Effector memory CD8-positive, alpha-beta T cell (primary cell): ENCODE measurements around the gene PCDHGB7.
A peak's percentile ranks its signal among the peaks of the same experiment; 100 is the strongest.
"Not testable (repeated sequence)": the region's sequence is repeated elsewhere in the genome, so short reads cannot be mapped to it uniquely, and the experiment has no call there.

Source experiments
- ATAC-seq: fragments of 150-1000 bp; cut with Tn5 transposase; replicated peaks from 2 replicates; pipeline ENCODE4 v1.10.0; 2021; ENCODE audit warnings: mild to moderate bottlenecking, moderate library complexity
- DNase-seq, 3 experiments: peaks; one replicate each; pipeline ENCODE4 v3.0.0; 2021
- H3K27ac Mint-ChIP-seq, 2 donors: one replicate each; pipeline ENCODE4 v1.8.0; 2022; ENCODE audit warnings: mild to moderate bottlenecking in 2 of 2, mixed read lengths in 2 of 2, moderate library complexity in 2 of 2
- H3K27me3 Mint-ChIP-seq, 2 donors: one replicate each; pipeline ENCODE4 v1.8.0; 2022; ENCODE audit warnings: mixed read lengths in 2 of 2
- H3K36me3 Mint-ChIP-seq: one replicate; pipeline ENCODE4 v1.8.0; 2022; ENCODE audit warnings: mild to moderate bottlenecking, moderate library complexity, mixed read lengths; ENCODE audit not compliant: insufficient read depth
- H3K4me1 Mint-ChIP-seq, 2 donors: one replicate each; pipeline ENCODE4 v1.8.0; 2022; ENCODE audit warnings: low read depth in 2 of 2, mixed read lengths in 2 of 2
- H3K4me3 Mint-ChIP-seq, 2 donors: one replicate each; pipeline ENCODE4 v1.8.0; 2022; ENCODE audit warnings: mild to moderate bottlenecking in 2 of 2, mixed read lengths in 2 of 2, moderate library complexity in 2 of 2
- H3K9me3 Mint-ChIP-seq, 2 donors: one replicate each; pipeline ENCODE4 v1.8.0; 2022; ENCODE audit warnings: mixed read lengths in 2 of 2

PCDHGB7 gene

DNA sequence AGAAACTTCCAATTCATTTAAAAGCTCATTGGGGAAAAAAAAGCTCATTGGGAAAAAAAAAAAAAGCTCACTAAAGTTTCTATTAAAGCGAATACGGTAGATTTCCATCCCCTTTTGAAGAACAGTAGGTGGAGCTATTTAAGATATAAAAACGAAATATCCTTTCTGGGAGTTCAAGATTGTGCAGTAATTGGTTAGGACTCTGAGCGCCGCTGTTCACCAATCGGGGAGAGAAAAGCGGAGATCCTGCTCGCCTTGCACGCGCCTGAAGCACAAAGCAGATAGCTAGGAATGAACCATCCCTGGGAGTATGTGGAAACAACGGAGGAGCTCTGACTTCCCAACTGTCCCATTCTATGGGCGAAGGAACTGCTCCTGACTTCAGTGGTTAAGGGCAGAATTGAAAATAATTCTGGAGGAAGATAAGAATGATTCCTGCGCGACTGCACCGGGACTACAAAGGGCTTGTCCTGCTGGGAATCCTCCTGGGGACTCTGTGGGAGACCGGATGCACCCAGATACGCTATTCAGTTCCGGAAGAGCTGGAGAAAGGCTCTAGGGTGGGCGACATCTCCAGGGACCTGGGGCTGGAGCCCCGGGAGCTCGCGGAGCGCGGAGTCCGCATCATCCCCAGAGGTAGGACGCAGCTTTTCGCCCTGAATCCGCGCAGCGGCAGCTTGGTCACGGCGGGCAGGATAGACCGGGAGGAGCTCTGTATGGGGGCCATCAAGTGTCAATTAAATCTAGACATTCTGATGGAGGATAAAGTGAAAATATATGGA lies 13.0 kb downstream of the PCDHGB7 start, which contains the start of gene PCDHGA12:
TSS of gene PCDHGA12 (plus strand) at position 176 of the 782 bp plus-strand sequence. CDS start at position 429, 253 bp downstream.
- Mint-ChIP-seq H3K4me3 (peak within 1 kb of the TSS; percentile 72 to 73), H3K27me3 (peaks cover 60 to 86% of the 10 kb centered on the region in 2 donors), H3K9me3 (peaks cover 8 to 15% of the 10 kb centered on the region in 2 donors), H3K27ac (no peak within 1 kb of the TSS), H3K4me1 (peaks cover 8 to 9% of the 10 kb centered on the region in 2 donors), H3K36me3 (peaks cover 8% of the 10 kb centered on the region)
- ATAC-seq (peak; percentile 29), DNase-seq (no peak)

DNA sequence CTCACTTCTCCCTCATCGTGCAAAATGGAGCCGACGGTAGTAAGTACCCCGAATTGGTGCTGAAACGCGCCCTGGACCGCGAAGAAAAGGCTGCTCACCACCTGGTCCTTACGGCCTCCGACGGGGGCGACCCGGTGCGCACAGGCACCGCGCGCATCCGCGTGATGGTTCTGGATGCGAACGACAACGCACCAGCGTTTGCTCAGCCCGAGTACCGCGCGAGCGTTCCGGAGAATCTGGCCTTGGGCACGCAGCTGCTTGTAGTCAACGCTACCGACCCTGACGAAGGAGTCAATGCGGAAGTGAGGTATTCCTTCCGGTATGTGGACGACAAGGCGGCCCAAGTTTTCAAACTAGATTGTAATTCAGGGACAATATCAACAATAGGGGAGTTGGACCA lies 13.8 kb downstream of the PCDHGB7 start:
- Mint-ChIP-seq H3K27ac (no peak overlapping the region), H3K4me3 (peak overlapping the region in 1 of 2 donors; percentile 72), H3K4me1 (peaks cover 8 to 9% of the 10 kb centered on the region in 2 donors), H3K9me3 (peaks cover 8 to 15% of the 10 kb centered on the region in 2 donors), H3K27me3 (peaks cover 55 to 85% of the 10 kb centered on the region in 2 donors), H3K36me3 (peaks cover 8% of the 10 kb centered on the region)
- DNase-seq (no peak), ATAC-seq (no peak)

DNA sequence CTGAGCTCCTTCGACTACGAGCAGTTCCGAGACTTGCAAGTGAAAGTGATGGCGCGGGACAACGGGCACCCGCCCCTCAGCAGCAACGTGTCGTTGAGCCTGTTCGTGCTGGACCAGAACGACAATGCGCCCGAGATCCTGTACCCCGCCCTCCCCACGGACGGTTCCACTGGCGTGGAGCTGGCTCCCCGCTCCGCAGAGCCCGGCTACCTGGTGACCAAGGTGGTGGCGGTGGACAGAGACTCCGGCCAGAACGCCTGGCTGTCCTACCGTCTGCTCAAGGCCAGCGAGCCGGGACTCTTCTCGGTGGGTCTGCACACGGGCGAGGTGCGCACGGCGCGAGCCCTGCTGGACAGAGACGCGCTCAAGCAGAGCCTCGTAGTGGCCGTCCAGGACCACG lies 14.8 kb downstream of the PCDHGB7 start:
- H3K36me3 Mint-ChIP-seq, H3K4me1 Mint-ChIP-seq, H3K27ac Mint-ChIP-seq, ATAC-seq, DNase-seq: not testable (repeated sequence)
- Mint-ChIP-seq H3K9me3 (peaks cover 8 to 15% of the 10 kb centered on the region in 2 donors), H3K27me3 (peaks cover 48 to 83% of the 10 kb centered on the region in 2 donors), H3K4me3 (peak overlapping the region in 1 of 2 donors; percentile 15)

DNA sequence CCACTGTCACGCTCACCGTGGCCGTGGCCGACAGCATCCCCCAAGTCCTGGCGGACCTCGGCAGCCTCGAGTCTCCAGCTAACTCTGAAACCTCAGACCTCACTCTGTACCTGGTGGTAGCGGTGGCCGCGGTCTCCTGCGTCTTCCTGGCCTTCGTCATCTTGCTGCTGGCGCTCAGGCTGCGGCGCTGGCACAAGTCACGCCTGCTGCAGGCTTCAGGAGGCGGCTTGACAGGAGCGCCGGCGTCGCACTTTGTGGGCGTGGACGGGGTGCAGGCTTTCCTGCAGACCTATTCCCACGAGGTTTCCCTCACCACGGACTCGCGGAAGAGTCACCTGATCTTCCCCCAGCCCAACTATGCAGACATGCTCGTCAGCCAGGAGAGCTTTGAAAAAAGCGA lies 15.2 kb downstream of the PCDHGB7 start:
- not testable (repeated sequence) for H3K4me1 Mint-ChIP-seq, H3K27ac Mint-ChIP-seq, H3K36me3 Mint-ChIP-seq, DNase-seq, ATAC-seq
- Mint-ChIP-seq H3K27me3 (peaks cover 48 to 78% of the 10 kb centered on the region in 2 donors), H3K4me3 (peak overlapping the region in 1 of 2 donors; percentile 51), H3K9me3 (peaks cover 8 to 15% of the 10 kb centered on the region in 2 donors)

DNA sequence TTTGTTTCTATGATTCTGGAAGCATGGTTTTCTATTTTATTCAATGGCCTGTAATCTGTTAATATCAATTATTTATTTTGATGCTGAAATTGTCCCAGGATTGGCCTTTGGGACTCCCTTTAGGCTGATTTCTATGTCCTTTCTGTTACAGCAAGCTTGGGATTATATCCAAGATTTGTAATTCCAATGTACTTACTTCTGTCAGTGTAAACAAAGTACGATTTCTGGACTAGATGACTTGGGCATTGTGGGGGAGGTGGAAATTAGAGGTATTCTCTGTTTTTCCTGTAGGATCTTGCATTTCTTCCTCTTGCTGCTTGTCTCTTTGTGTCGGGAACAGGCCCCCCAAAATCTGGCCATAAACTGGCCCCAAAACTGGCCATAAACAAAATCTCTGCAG lies 16.5 kb downstream of the PCDHGB7 start:
- peaks cover 4 to 15% of the 10 kb centered on the region in 2 donors for H3K9me3 Mint-ChIP-seq
- H3K4me1 Mint-ChIP-seq, result peaks cover 8 to 9% of the 10 kb centered on the region in 2 donors
- DNase-seq (no peak), ATAC-seq (no peak)
- H3K27ac Mint-ChIP-seq, result no peak overlapping the region
- H3K27me3 Mint-ChIP-seq, result peaks cover 39 to 67% of the 10 kb centered on the region in 2 donors
- H3K4me3 Mint-ChIP-seq, result no peak overlapping the region
- H3K36me3 Mint-ChIP-seq, result peaks cover 8% of the 10 kb centered on the region

DNA sequence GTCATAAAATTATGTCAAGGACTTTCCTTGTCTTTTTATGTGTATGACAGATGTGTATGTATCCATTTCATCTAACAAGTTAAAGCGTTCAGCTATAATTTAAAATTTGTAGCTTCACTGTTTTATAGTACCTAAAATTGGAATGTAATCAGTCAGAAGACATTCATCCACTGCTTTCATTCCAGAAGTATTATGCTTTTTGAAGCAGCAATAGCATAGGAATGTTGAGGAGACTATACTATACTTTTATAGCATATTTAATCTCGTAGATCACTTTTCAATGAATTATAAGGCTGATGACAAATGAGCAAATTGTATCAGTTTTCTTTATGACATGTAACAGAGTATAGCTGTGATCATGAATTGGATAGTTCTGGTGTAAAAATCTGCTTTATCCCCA lies 19.7 kb downstream of the PCDHGB7 start:
- Mint-ChIP-seq H3K36me3 (no peaks in the 10 kb centered on the region), H3K27me3 (peaks cover 19 to 60% of the 10 kb centered on the region in 2 donors), H3K4me1 (peaks cover 0 to 3% of the 10 kb centered on the region in 2 donors), H3K4me3 (no peak overlapping the region), H3K27ac (no peak overlapping the region), H3K9me3 (peaks cover 2 to 9% of the 10 kb centered on the region in 2 donors)
- no peak for ATAC-seq
- DNase-seq, result no peak

DNA sequence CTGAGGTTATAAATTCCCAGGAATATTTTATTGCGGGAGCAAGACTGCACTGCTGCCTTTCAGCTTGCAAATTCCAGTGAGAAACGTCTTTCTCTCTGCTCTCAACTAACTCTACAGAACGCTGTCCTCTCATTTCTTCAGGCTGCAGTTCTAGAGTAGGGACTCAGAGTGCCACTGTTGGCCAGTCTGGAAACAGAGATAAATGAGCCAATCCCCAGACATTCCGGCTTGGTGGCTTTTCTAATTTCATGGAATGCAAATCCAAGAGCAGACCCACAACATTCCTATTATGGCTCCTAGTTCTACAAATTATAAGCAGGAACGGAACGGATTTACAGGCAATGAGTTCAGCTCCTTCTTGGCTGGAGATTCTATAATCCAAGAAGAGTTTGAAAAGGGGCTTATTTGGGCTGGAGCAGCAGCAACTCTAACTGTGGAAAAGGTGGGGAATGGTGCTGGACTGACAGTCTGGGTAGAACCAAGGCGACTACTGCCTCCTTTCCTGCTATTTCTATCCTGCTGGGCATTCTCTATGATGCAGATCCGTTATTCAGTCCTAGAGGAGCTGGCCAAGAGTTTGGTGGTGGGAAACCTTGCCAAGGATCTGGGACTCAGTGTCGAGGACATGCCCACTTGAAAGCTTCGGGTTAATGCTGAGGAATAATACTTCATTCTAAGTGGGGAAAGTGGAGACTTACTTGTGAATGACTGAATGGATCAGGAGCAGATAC lies 22.1 kb downstream of the PCDHGB7 start:
- DNase-seq, result no peak
- H3K9me3 Mint-ChIP-seq, result peaks cover 2 to 6% of the 10 kb centered on the region in 2 donors
- no peak overlapping the region for H3K4me3 Mint-ChIP-seq
- ATAC-seq, result no peak
- H3K27me3 Mint-ChIP-seq, result peaks cover 4 to 50% of the 10 kb centered on the region in 2 donors
- no peak overlapping the region for H3K27ac Mint-ChIP-seq
- no peaks in the 10 kb centered on the region for H3K4me1 Mint-ChIP-seq
- no peaks in the 10 kb centered on the region for H3K36me3 Mint-ChIP-seq

DNA sequence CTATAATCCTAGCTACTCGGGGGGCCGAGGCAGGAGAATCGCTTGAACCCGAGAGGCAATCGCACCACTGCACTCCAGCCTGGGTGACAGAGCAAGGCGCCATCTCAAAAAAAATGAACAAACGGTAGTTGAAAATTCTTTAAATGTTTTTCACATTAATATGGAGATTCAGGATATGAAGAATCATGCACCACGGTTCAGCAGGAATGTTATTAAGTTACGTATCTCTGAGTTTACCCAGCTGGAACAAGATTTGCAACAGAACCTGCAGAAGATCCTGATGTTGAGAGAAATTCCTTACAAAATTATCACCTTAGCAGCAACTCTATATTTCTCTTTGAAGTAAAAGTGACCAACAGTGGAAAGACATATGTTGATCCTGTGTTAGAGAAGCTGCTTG lies 22.9 kb downstream of the PCDHGB7 start:
- Mint-ChIP-seq H3K9me3 (peaks cover 2 to 6% of the 10 kb centered on the region in 2 donors), H3K4me1 (no peaks in the 10 kb centered on the region), H3K27me3 (peaks cover 7 to 55% of the 10 kb centered on the region in 2 donors), H3K4me3 (no peak overlapping the region), H3K27ac (no peak overlapping the region), H3K36me3 (no peaks in the 10 kb centered on the region)
- DNase-seq, result no peak
- no peak for ATAC-seq

DNA sequence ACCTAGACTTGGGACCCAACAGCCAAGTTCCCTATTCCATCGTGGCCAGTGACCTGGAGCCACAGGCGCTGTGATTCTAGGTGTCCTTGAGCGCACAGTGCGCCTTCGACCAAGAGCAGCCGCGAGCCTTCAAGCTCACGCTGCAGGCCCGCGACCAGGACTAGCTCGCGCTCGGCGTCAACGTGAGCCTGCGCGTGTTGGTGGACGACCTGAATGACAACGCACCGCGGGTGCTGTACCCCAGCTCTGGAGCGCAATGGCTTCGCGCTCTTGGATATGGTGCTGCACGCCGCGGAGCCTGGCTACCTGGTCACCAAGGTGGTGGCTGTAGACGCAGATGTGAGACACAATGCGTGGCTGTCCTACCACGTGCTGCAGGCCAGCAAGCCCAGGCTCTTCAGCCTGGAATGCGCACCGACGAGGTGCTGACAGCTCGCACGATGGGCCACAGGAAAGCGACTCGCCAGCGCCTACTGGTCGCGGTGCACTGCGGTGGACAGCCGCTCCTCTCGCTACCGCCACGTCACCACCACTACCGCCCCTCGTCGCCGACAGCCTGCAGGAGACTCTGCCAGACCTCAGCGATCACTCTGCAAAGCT lies 24.2 kb downstream of the PCDHGB7 start:
- DNase-seq (no peak), ATAC-seq (no peak)
- H3K9me3 Mint-ChIP-seq, result peaks cover 2 to 6% of the 10 kb centered on the region in 2 donors
- no peaks in the 10 kb centered on the region for H3K36me3 Mint-ChIP-seq
- peaks cover 14 to 51% of the 10 kb centered on the region in 2 donors for H3K27me3 Mint-ChIP-seq
- H3K4me3 Mint-ChIP-seq, result no peak overlapping the region
- no peak overlapping the region for H3K27ac Mint-ChIP-seq
- no peaks in the 10 kb centered on the region for H3K4me1 Mint-ChIP-seq

DNA sequence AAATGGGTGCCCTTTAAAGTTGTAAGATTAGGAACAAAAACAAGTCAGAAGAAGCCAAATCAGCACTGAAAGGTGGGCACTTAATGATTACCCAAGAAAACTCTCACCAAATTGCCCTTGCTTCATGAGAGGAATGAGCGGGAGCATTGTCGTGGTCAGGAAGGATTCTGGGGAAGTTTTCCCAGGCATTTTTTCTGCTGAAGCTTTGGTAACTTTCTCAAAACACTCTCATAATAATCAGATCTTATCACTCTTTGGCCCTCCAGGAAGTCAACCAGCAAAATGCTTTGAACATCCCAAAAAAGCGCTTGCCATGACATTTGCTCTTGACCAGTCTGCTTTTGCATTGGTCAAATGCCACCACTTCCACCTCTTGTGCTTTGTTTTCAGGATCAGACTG lies 47.9 kb downstream of the PCDHGB7 start:
- Mint-ChIP-seq H3K4me1 (no peaks in the 10 kb centered on the region), H3K27me3 (peaks cover 21 to 26% of the 10 kb centered on the region in 2 donors), H3K4me3 (no peak overlapping the region), H3K9me3 (no peaks in the 10 kb centered on the region), H3K27ac (no peak overlapping the region), H3K36me3 (no peaks in the 10 kb centered on the region)
- no peak for ATAC-seq
- no peak for DNase-seq
